Mammary epithelial cell (primary cell): ENCODE data around the gene RETREG2.

ENCODE experiments used
- EZH2 ChIP-seq: IDR thresholded peaks from 2 replicates; pipeline ENCODE4 v1.6.1; 2012; ENCODE audit warnings: low read length, inconsistent platforms, borderline replicate concordance
- TF ChIP-seq, protein P1 (sequence below), 2 donors: IDR thresholded peaks in 1 of 2; conservative IDR thresholded peaks in 1 of 2; 2 replicates each; pipeline ENCODE4 v1.5.1; 2011 to 2012; ENCODE audit warnings: inconsistent platforms in 2 of 2, low read length in 2 of 2, mild to moderate bottlenecking in 2 of 2, control low read depth in 1 of 2, low read depth in 1 of 2; ENCODE audit not compliant: insufficient read depth in 1 of 2; ENCODE audit errors: extremely low read depth in 1 of 2

- TF ChIP-seq, protein P1, sequence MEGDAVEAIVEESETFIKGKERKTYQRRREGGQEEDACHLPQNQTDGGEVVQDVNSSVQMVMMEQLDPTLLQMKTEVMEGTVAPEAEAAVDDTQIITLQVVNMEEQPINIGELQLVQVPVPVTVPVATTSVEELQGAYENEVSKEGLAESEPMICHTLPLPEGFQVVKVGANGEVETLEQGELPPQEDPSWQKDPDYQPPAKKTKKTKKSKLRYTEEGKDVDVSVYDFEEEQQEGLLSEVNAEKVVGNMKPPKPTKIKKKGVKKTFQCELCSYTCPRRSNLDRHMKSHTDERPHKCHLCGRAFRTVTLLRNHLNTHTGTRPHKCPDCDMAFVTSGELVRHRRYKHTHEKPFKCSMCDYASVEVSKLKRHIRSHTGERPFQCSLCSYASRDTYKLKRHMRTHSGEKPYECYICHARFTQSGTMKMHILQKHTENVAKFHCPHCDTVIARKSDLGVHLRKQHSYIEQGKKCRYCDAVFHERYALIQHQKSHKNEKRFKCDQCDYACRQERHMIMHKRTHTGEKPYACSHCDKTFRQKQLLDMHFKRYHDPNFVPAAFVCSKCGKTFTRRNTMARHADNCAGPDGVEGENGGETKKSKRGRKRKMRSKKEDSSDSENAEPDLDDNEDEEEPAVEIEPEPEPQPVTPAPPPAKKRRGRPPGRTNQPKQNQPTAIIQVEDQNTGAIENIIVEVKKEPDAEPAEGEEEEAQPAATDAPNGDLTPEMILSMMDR (conservative IDR thresholded peaks at IDR 0.05 in 1 of 2, IDR thresholded peaks at IDR 0.05 in 1 of 2; ENCODE audit: extremely low read depth in 1 of 2, insufficient read depth in 1 of 2, low read depth in 1 of 2, low read length in 2 of 2): no peak
- TF ChIP-seq EZH2: no peak
These were observed 36.7 kb downstream of the RETREG2 start for GRCh38 chr2:219214786-219215185.
